Measurements from ENCODE around the gene MLLT10.
A peak's percentile ranks its signal among the peaks of the same experiment; 100 is the strongest.

Gene MLLT10

DNA sequence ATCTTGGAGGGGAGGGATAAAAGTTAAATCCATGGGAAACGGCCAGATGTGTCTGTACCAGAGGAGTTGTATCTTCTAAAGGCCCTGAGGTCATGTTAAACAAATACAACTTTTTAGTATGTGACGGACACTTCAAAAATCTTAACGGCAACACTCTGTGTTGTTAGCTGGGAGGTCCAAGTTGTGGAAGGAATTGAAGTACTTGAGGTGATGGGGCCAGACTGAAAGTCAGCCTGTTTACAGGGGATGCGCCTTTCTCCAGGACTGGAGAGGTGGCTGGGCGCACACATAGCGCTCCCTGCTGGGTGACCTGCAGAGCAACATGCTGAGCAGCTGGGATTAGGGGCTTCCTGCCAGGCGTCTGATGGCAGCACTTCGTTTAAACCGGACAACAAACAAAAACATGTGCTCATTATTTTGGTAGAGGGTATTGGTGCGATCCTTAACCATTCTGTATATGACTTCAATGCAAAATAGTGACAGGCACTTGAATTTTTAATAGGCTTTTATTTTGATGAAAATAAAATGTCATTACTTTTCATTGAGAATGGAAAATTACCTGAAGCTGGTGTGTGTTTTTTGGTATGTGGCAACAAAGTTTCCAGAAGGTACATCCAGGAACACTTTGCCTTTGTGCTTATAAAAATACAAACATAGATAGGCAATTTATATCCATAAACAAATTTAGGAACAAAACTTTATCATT is 198.2 kb downstream of the MLLT10 start:
- Histone ChIP-seq H3K4me2 (ENCODE audit: low read length) (no peak overlapping the region), H3K18ac (ENCODE audit: low read length) (no peak overlapping the region), H3K56ac (ENCODE audit: low read length) (no peak overlapping the region), H2BK5ac (ENCODE audit: low read length) (no peak overlapping the region), H3K79me1 (ENCODE audit: low read length) (peaks cover 11% of the 10 kb centered on the region), H4K5ac (ENCODE audit: low read length) (no peak overlapping the region), H3K27ac (ENCODE audit: low read depth, low read length) (no peak overlapping the region), H3K4me3 (ENCODE audit: low read length) (no peak overlapping the region), H2BK120ac (ENCODE audit: low read depth, low read length) (no peak overlapping the region), H3K23ac (ENCODE audit: low read length) (no peak overlapping the region), H2BK15ac (replicated peaks; ENCODE audit: low read depth) (no peak overlapping the region), H3K4me1 (ENCODE audit: control insufficient read depth, low read depth, low read length) (peaks cover 4% of the 10 kb centered on the region), H2AK5ac (ENCODE audit: low read length) (no peak overlapping the region), H3K4ac (ENCODE audit: low read depth, low read length) (no peak overlapping the region), H3K79me2 (ENCODE audit: control insufficient read depth, insufficient read depth, low read length) (no peaks in the 10 kb centered on the region), H3K36me3 (ENCODE audit: control insufficient read depth, insufficient read depth, low read length) (peaks cover 5% of the 10 kb centered on the region), H3K9ac (ENCODE audit: low read length) (no peak overlapping the region), H4K8ac (ENCODE audit: low read depth, low read length) (no peak overlapping the region), H3K27me3 (ENCODE audit: insufficient read depth, low read length, poor library complexity) (no peaks in the 10 kb centered on the region)
- no CpG with 5 or more reads among the region's 10 CpGs for WGBS (ENCODE audit: extremely low coverage, insufficient coverage, low lambda C conversion rate)
- DNase-seq = peak; percentile 93

DNA sequence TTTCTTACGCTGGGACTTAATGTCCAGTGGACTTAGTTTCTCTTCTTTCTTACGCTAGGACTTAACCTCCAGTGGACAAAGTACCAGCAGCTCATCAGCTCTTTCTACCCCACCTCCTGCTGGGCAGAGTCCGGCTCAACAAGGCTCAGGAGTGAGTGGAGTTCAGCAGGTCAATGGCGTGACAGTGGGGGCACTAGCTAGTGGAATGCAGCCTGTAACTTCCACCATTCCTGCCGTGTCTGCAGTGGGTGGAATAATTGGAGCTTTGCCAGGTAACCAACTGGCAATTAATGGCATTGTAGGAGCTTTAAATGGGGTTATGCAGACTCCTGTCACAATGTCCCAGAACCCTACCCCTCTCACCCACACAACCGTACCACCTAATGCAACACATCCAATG is 199.7 kb downstream of the MLLT10 start:
- H3K79me2 ChIP-seq (ENCODE audit: control insufficient read depth, insufficient read depth, low read length) = no peaks in the 10 kb centered on the region
- H3K79me1 ChIP-seq (ENCODE audit: low read length) = peaks cover 11% of the 10 kb centered on the region
- WGBS (ENCODE audit: extremely low coverage, insufficient coverage, low lambda C conversion rate) = no CpG with 5 or more reads among the region's 6 CpGs
- peak overlapping the region; percentile 28 for H3K56ac ChIP-seq (ENCODE audit: low read length)
- no peak overlapping the region for H3K9ac ChIP-seq (ENCODE audit: low read length)
- H3K4me3 ChIP-seq (ENCODE audit: low read length) = no peak overlapping the region
- H3K4me1 ChIP-seq (ENCODE audit: control insufficient read depth, low read depth, low read length) = peaks cover 2% of the 10 kb centered on the region
- no peak for DNase-seq
- H2AK5ac ChIP-seq (ENCODE audit: low read length) = no peak overlapping the region
- no peak overlapping the region for H3K4ac ChIP-seq (ENCODE audit: low read depth, low read length)
- no peak overlapping the region for H3K23ac ChIP-seq (ENCODE audit: low read length)
- H2BK120ac ChIP-seq (ENCODE audit: low read depth, low read length) = no peak overlapping the region
- no peak overlapping the region for H4K8ac ChIP-seq (ENCODE audit: low read depth, low read length)
- H3K27ac ChIP-seq (ENCODE audit: low read depth, low read length) = no peak overlapping the region
- H2BK5ac ChIP-seq (ENCODE audit: low read length) = no peak overlapping the region
- no peak overlapping the region for H2BK15ac ChIP-seq (replicated peaks; ENCODE audit: low read depth)
- H4K5ac ChIP-seq (ENCODE audit: low read length) = no peak overlapping the region
- peaks cover 5% of the 10 kb centered on the region for H3K36me3 ChIP-seq (ENCODE audit: control insufficient read depth, insufficient read depth, low read length)
- H3K4me2 ChIP-seq (ENCODE audit: low read length) = no peak overlapping the region
- no peak overlapping the region for H3K18ac ChIP-seq (ENCODE audit: low read length)
- H3K27me3 ChIP-seq (ENCODE audit: insufficient read depth, low read length, poor library complexity) = no peaks in the 10 kb centered on the region

DNA sequence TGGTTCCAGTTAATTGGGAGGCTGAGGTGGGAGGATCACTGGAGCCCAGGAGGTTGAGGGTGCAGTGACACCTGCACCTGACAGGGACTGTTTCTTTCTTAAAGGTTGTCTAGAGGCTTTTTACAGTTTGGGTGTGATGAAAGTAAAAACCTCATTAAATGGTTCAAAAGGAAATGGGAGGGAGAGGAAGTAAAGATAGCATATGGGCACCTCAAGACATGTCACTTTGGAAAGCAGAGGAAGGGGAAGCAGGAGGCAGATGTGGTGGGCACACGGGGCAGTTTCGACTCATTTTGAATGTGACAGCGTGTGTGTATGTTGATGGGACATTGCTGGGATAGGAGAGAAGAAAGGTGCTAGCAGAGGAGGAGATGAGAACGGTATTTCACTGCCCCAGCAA is 203.1 kb downstream of the MLLT10 start:
- Histone ChIP-seq H3K56ac (ENCODE audit: low read length) (no peak overlapping the region), H3K27me3 (ENCODE audit: insufficient read depth, low read length, poor library complexity) (no peaks in the 10 kb centered on the region), H3K36me3 (ENCODE audit: control insufficient read depth, insufficient read depth, low read length) (peaks cover 5% of the 10 kb centered on the region), H2BK120ac (ENCODE audit: low read depth, low read length) (no peak overlapping the region), H3K27ac (ENCODE audit: low read depth, low read length) (no peak overlapping the region), H3K23ac (ENCODE audit: low read length) (no peak overlapping the region), H3K79me2 (ENCODE audit: control insufficient read depth, insufficient read depth, low read length) (no peaks in the 10 kb centered on the region), H3K4me2 (ENCODE audit: low read length) (no peak overlapping the region), H3K79me1 (ENCODE audit: low read length) (peaks cover 9% of the 10 kb centered on the region), H3K4ac (ENCODE audit: low read depth, low read length) (no peak overlapping the region), H3K4me1 (ENCODE audit: control insufficient read depth, low read depth, low read length) (no peaks in the 10 kb centered on the region), H3K9ac (ENCODE audit: low read length) (no peak overlapping the region), H3K4me3 (ENCODE audit: low read length) (no peak overlapping the region), H2BK15ac (replicated peaks; ENCODE audit: low read depth) (no peak overlapping the region), H4K5ac (ENCODE audit: low read length) (no peak overlapping the region), H2AK5ac (ENCODE audit: low read length) (no peak overlapping the region), H2BK5ac (ENCODE audit: low read length) (no peak overlapping the region), H3K18ac (ENCODE audit: low read length) (no peak overlapping the region), H4K8ac (ENCODE audit: low read depth, low read length) (no peak overlapping the region)
- WGBS (ENCODE audit: extremely low coverage, insufficient coverage, low lambda C conversion rate) = no CpG with 5 or more reads among the region's 4 CpGs
- DNase-seq = no peak

DNA sequence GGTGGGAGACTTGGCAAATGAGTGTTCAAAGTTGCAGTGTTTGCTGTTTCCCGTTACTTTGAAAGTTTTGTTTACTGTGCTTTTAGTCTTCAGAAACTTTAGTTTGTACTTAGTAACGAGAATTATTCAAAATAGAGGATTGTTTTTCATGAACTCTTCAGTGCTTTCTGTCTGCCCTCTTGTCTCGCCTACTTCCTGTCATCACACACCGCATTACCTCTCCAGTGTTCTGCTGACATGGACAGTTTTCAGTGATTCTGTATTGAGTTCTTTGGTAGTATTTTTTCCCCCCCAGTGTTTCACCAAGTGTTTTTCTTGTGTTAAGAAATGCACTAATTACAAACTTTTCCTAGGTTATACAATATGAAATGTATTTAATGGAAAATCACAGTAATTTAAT is 207.0 kb downstream of the MLLT10 start:
- Histone ChIP-seq H3K79me2 (ENCODE audit: control insufficient read depth, insufficient read depth, low read length) (no peaks in the 10 kb centered on the region), H3K4ac (ENCODE audit: low read depth, low read length) (no peak overlapping the region), H3K79me1 (ENCODE audit: low read length) (peaks cover 4% of the 10 kb centered on the region), H3K27me3 (ENCODE audit: insufficient read depth, low read length, poor library complexity) (no peaks in the 10 kb centered on the region), H4K8ac (ENCODE audit: low read depth, low read length) (no peak overlapping the region), H3K4me2 (ENCODE audit: low read length) (no peak overlapping the region), H3K56ac (ENCODE audit: low read length) (no peak overlapping the region), H3K27ac (ENCODE audit: low read depth, low read length) (no peak overlapping the region), H3K36me3 (ENCODE audit: control insufficient read depth, insufficient read depth, low read length) (peaks cover 3% of the 10 kb centered on the region), H3K18ac (ENCODE audit: low read length) (no peak overlapping the region), H3K9ac (ENCODE audit: low read length) (no peak overlapping the region), H2BK5ac (ENCODE audit: low read length) (no peak overlapping the region), H3K4me1 (ENCODE audit: control insufficient read depth, low read depth, low read length) (no peaks in the 10 kb centered on the region), H3K23ac (ENCODE audit: low read length) (no peak overlapping the region), H3K4me3 (ENCODE audit: low read length) (no peak overlapping the region), H4K5ac (ENCODE audit: low read length) (no peak overlapping the region), H2AK5ac (ENCODE audit: low read length) (no peak overlapping the region), H2BK15ac (replicated peaks; ENCODE audit: low read depth) (no peak overlapping the region), H2BK120ac (ENCODE audit: low read depth, low read length) (no peak overlapping the region)
- no CpG with 5 or more reads among the region's 4 CpGs for WGBS (ENCODE audit: extremely low coverage, insufficient coverage, low lambda C conversion rate)
- no peak for DNase-seq

DNA sequence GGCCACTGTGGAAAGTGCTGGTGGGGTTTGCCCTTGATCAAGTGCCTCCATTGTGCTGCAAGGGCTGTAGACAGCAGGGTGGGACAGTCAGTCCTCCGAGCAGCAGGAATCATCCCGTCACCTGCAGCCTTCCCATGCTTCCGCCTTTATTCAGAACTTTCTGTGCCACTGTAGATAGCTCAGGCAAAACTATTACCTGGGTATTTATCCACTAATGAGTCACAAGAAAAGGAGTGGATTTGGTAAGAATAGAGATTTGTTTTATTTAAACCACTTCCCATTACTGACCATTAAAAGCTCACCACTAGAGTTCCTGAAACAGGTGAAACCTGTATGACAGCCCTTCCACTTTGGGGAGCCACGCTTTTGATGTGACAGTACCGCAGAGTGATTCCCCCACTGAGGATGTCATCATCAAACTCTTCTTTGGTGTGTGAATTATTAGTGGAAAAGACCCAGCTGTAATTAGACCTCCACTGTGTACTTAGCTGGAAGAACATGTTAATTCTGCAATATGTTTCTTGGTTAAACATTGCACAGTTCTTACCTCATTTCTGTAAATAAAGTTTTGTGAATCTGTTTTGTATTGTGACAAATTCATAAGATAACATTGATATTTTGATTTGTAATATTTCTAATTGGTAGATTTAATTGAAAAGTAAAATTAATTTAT is 208.8 kb downstream of the MLLT10 start:
- Histone ChIP-seq H4K5ac (ENCODE audit: low read length) (no peak overlapping the region), H2BK5ac (ENCODE audit: low read length) (no peak overlapping the region), H3K23ac (ENCODE audit: low read length) (no peak overlapping the region), H3K56ac (ENCODE audit: low read length) (no peak overlapping the region), H3K27ac (ENCODE audit: low read depth, low read length) (no peak overlapping the region), H3K4ac (ENCODE audit: low read depth, low read length) (no peak overlapping the region), H3K36me3 (ENCODE audit: control insufficient read depth, insufficient read depth, low read length) (peaks cover 1% of the 10 kb centered on the region), H3K4me1 (ENCODE audit: control insufficient read depth, low read depth, low read length) (no peaks in the 10 kb centered on the region), H4K8ac (ENCODE audit: low read depth, low read length) (no peak overlapping the region), H3K79me2 (ENCODE audit: control insufficient read depth, insufficient read depth, low read length) (no peaks in the 10 kb centered on the region), H2AK5ac (ENCODE audit: low read length) (no peak overlapping the region), H2BK120ac (ENCODE audit: low read depth, low read length) (no peak overlapping the region), H3K9ac (ENCODE audit: low read length) (no peak overlapping the region), H3K27me3 (ENCODE audit: insufficient read depth, low read length, poor library complexity) (no peaks in the 10 kb centered on the region), H2BK15ac (replicated peaks; ENCODE audit: low read depth) (no peak overlapping the region), H3K79me1 (ENCODE audit: low read length) (no peaks in the 10 kb centered on the region), H3K18ac (ENCODE audit: low read length) (no peak overlapping the region), H3K4me3 (ENCODE audit: low read length) (no peak overlapping the region), H3K4me2 (ENCODE audit: low read length) (no peak overlapping the region)
- WGBS (ENCODE audit: extremely low coverage, insufficient coverage, low lambda C conversion rate) = no CpG with 5 or more reads among the region's 5 CpGs
- DNase-seq = no peak
